Omental fat pad (tissue), 4 donors: Measurements from ENCODE around the gene PLEKHM3. TPM values are rescaled to one million over a fixed set of nuclear protein-coding genes. Genes with fewer than 3 reads are reported as not detected.

ENCODE experiments used
- ATAC-seq: fragments of 150-250 bp; one replicate; pipeline ENCODE4 v1.9.1; 2016; ENCODE audit warnings: mild to moderate bottlenecking, moderate library complexity; ENCODE audit not compliant: low FRiP score
- DNase-seq: peaks from one replicate; pipeline ENCODE4 v3.0.0-alpha.2; 2019; ENCODE audit warnings: low spot score
- total RNA-seq, 4 donors: library from RNA; depleted of rRNA; stranded (reverse); fragments of >200 nt; gene quantifications; one replicate each; pipeline ENCODE4 v1.1.0, GENCODE V29; 2016
- TF ChIP-seq, protein P1 (sequence below), 3 donors: fragments of 450-650 bp; IDR thresholded peaks; one replicate each; pipeline ENCODE4 v1.5.1; 2016 to 2017; ENCODE audit warnings: antibody characterized with exemption in 3 of 3, mild to moderate bottlenecking in 3 of 3, moderate library complexity in 2 of 3

PLEKHM3 gene
- total RNA-seq, 4 donors from 2014 or later, result 14.1 to 31.4 (median 24.2) TPM

DNA sequence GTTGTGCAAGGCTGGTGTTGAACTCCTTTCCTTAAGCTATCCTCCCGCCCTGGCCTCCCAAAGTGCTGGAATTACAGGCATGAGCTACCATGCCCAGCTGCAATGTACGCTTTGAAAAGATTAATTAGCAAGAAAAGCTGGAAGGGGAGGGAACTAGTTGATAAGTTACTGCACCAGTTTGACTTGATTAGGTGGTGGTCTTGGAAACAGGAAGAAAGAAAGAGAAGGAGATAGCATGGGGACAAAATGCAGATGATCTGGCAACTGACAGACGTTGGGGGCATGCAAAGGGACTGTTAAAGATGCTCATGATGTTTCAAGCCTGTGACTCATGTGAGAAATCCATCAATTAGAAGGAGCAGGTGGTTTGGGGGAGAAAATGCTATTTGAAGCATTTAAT is 68.6 kb downstream of the PLEKHM3 start:
- TF ChIP-seq, protein P1, sequence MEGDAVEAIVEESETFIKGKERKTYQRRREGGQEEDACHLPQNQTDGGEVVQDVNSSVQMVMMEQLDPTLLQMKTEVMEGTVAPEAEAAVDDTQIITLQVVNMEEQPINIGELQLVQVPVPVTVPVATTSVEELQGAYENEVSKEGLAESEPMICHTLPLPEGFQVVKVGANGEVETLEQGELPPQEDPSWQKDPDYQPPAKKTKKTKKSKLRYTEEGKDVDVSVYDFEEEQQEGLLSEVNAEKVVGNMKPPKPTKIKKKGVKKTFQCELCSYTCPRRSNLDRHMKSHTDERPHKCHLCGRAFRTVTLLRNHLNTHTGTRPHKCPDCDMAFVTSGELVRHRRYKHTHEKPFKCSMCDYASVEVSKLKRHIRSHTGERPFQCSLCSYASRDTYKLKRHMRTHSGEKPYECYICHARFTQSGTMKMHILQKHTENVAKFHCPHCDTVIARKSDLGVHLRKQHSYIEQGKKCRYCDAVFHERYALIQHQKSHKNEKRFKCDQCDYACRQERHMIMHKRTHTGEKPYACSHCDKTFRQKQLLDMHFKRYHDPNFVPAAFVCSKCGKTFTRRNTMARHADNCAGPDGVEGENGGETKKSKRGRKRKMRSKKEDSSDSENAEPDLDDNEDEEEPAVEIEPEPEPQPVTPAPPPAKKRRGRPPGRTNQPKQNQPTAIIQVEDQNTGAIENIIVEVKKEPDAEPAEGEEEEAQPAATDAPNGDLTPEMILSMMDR (IDR thresholded peaks at IDR 0.05), result no peak

DNA sequence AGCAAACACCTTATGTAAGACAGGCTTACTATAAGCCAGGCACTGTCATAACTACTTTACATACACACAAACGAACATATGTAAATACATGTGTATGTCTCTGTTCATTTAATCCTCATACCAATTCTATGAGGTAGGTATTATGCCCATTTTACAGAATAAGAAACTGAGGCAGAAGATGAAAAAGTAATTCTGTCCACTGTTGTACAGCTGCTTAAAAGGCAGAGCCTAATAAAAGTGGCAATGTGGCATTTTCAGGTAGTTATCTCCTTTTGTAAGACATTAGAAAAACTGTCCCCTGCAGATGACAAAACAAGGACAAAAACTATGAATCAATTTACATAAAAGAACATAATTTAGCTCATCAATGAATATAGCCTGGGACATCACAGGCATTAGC is 69.9 kb downstream of the PLEKHM3 start:
- TF ChIP-seq, protein P1 (IDR thresholded peaks at IDR 0.05), result no peak
- DNase-seq (no peak), ATAC-seq (no peak)

More for the DNA sequence above, 68.6 kb downstream of the PLEKHM3 start:
- DNase-seq (no peak), ATAC-seq (no peak)

DNA sequence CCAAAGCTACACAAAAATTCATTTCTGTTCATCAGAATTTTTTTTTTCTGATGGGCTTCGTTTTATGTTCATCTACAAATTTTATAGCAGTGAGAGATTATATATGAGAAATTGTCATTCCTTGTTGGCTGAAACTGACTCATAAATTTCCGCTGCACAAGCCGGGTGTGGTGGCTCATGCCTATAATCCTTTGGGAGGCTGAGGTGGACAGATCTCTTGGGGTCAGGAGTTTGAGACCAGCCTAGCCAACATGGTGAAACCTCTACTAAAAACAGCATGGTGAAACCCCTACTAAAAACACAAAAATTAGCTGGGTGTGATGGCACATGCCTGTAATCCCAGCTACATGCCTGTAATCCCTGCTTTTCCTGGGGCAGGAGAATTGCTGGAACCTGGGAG is 72.0 kb downstream of the PLEKHM3 start:
- TF ChIP-seq, protein P1 (IDR thresholded peaks at IDR 0.05), result no peak
- no peak for ATAC-seq
- DNase-seq, result no peak

DNA sequence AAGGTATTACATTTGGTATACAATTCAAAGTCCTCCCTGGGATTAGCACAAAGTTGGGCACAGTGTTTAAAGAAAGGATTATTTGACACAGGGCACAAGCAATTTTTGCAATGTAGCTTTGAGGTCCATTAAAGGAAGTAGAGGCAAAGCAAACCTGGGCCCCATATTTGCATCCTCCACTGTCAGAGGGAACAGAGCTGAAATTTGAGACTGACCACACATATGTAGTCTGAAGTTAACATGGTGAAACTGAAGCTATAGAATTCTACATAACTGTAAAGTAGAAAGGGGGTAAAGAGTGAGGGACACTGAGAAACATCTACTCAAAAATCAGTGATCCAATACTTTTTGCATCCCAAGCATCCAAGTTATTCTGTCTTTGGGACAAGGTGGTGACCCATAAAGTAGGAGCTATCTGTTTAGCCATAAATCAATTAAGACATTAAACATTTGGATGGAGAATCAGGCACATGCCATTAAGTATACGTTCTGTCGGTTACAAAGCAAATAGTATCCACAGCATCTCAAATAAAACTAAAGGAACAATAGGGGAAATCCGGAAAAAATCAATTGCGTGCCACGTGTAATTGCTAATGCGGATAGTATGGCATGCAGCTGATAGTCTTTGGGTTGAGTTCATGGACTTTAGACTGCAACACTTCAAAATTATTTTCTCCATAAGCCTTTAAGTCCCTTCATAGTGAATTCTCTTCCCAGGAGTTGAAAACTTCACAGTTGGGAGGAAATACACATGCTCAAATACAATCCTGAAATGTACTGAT is 72.6 kb downstream of the PLEKHM3 start:
- ATAC-seq (no peak), DNase-seq (no peak)
- TF ChIP-seq, protein P1 (IDR thresholded peaks at IDR 0.05), result no peak

DNA sequence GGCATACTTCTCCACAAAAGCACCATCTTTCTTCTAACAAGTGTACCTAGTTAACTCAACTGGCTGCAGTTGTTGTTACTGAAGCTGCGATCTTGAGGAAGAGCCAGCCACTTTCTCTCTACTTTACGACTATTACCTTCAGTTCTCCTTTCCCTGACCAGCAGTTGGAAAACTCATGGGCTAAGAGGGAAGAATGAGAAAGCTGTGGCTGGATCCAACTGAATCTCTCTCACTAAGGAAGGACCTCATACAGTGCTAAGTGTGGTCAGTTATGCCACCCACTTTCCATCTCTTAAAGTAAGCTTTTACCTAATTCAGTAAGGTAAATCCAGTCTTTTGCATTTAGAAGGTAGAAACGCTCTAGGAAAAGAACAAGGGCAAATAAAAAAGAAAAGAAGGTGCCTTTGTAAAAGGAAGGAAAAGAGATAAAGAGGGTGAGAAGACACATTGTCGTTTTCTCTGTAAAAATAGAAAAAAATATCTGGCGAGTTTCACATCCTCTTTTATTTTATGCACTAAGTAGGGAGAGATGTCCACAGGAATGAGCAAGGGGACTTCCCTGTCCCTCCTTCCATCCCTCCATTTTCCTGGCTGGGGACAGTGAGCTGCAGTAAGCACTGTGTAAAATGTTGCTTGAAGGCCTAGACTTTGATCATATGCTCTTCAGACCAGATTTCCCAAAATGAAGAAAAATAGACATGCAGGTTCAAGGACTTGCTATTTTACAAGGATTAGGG is 73.4 kb downstream of the PLEKHM3 start:
- no peak for ATAC-seq
- TF ChIP-seq, protein P1 (IDR thresholded peaks at IDR 0.05), result no peak
- no peak for DNase-seq

DNA sequence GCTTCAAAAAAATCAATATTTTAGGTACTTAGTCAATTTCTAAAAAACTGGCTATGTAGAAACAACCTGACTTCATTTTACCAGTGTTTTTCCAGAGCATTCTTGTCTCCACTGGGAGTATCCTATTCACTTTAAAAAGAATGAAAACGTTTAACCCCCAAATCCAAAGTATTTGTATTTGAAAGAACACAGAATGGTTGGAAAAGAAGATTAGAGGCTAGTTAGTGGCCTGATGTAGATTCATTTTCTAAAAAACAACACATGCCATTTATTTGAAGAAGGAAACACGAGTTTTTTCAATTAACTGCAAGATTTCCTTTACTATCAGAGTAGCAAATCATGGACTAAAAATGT is 74.6 kb downstream of the PLEKHM3 start:
- ATAC-seq (no peak), DNase-seq (no peak)
- TF ChIP-seq, protein P1 (IDR thresholded peaks at IDR 0.05), result no peak
